ENCODE results near the gene KLHDC10.

- TF ChIP-seq GATA2 (IDR thresholded peaks at IDR 0.05; ENCODE audit: low read depth, low read length): no peak
- no peak for TF ChIP-seq GATA3 (IDR thresholded peaks at IDR 0.05; ENCODE audit: low read depth, low read length)
Observed at GRCh38 chr7:130156140-130156539, 85.8 kb downstream of the KLHDC10 start.
